ENCODE data around the gene AMZ1.
A peak's percentile ranks its signal among the peaks of the same experiment; 100 is the strongest.
"Not testable (repeated sequence)": the region's sequence is repeated elsewhere in the genome, so short reads cannot be mapped to it uniquely, and the experiment has no call there.

The AMZ1 gene

DNA sequence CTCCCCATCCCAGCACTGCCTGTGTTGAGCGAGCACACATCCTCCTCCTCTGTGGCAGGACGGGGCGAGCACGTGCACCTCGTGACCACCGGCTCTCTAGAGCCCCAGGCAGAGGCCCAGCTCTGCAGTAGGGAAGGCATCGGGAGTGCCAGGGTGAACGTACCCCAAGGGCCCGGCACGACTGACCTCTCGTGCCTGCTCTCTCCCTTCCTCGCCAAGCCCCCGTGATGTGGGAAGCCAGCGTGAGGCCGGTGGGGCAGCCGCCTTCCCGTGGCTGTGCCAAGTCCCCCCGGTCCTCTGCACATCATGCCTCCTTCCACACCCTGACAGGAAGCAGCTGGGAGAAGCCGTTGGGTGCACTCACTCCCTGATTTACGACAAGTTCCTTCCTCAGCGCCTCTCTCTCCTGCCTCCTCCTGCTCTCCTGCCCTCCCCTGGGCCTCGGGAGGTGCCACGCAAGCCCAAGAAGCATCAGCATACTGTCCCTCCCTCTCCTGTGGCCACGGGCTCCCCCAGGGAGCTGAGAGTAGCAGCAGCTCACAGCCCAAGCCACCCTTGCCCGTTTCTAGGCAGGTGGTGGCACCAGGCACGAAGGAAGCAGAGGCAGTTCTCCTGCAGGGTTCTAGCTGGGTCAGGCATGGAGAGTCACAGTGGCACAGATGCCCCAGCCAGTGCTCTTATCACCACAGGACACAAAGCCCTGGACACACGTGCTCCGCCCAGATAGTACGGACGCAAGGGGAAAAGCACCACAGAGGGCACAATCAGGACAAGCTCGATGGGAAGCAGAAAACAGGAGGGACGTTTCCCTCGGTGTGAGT is 47.0 kb downstream of the AMZ1 start:
- peak; percentile 98 for DNase-seq
- in situ Hi-C loops (cut with MboI; ENCODE audit: low pct_unique_long_range_greater_than_20kb, low sequenced_read_pairs), result no loop called here

DNA sequence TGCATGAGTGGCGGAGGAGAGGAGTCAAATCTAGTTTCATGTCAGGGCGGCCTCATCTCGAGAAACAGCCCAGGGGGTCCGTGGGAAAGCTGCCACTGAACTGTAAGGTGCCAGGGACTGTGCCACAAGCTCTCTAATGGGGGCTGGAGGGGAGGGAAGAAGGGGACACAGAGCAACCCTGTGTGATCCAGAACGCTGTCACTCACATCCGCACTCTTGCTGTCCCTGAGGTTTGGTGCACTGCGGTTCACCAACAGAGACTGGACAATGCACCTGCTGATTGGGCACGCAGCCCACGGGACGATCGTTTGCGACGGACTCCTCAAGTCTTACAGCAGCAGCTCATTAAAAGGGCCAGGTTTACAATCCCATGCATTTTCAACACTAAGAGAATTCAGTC is 47.7 kb downstream of the AMZ1 start:
- in situ Hi-C loops (cut with MboI; ENCODE audit: low pct_unique_long_range_greater_than_20kb, low sequenced_read_pairs), result no loop called here
- no peak for DNase-seq

DNA sequence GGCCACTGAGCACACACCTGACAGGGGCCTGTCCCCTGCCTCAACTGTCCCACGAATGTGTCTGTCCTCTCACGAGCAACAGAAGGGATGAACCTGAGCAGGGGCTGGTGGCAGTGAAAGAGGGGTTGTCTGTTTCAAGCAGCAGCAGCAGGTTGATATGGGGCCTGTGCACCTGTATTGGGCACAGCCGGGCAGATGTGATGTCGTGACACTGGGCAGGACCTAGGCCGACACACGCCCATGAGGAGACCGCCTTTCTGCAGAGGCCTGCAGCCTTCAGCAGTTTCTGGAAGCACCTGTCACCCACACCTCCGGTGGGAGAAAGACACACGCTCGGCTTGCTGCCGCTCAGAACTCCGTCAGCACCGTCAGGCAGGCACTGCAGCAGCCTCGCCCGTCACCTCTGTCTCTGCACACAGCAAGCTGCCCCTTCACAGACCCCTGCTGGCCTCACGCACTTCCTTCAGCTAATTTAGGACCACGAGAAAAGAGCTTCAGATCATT is 48.5 kb downstream of the AMZ1 start:
- no peak for DNase-seq
- in situ Hi-C loops (cut with MboI; ENCODE audit: low pct_unique_long_range_greater_than_20kb, low sequenced_read_pairs), result no loop called here

DNA sequence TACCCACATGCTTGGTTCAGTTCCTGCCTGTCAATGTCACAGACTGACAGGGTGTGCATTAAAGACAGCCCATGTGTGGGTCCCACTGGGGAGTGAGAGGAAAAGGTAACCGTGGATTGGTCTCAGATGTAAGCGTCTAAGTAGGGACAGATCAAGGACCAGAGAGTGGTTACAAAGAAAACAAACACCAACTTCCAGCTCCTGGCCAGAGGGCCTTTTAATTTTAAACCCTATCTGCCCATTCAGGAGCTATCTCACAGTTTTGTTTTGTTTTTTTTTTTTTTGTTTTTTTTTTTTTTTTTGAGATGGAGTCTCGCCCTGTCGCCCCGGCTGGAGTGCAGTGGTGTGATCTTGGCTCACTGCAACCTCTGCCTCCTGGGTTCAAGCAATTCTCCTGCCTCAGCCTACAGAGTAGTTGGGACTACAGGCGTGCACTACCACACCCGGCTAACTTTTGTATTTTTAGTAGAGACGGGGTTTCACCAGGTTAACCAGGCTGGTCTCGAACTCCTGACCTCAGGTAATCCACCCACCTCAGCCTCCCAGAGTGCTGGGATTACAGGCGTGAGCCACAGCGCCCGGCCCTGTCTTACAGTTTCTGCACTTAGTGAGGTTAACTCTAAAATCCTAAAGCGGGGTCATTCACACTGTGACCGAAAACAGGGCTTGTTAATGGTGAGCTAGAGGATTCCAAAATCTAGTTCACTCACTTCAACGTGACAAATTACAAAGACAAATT is 49.2 kb downstream of the AMZ1 start:
- in situ Hi-C loops (cut with MboI; ENCODE audit: low pct_unique_long_range_greater_than_20kb, low sequenced_read_pairs); DNase-seq: not testable (repeated sequence)

DNA sequence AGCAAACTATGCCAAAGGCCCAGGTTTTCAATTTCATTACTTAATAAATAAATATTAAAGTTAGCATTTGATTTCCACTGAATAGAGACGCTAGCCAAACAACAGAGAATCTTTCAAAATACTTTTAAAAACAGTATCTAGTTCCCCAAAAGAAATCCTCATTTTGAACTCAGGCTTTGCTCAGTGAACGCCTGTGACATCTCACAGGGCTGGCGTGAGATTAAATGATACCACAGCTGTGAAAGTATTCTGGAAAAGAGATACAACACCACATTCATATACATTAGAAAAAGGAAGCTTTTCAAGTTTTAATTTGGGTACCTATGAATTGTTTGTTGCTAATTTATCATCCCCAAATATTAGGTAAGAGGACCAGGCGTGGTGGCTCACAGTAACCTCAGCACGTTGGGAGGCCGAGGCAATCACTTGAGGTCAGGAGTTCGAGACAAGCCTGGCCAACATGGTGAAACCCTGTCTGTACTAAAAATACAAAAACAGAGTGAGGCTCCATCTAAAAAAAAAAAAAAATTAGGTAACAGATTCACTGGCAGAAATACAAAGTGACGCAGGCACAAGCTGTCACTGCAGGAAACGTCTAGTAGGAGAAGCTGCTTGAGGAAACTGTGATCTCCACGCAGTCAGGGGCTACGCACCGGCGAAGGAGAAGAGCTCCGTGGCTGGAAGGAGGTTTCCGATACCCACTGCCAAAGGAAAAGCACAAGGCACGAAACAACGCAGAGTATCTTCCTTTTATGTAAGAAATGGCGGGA is 50.0 kb downstream of the AMZ1 start:
- in situ Hi-C loops (cut with MboI; ENCODE audit: low pct_unique_long_range_greater_than_20kb, low sequenced_read_pairs), result no loop called here
- no peak for DNase-seq

DNA sequence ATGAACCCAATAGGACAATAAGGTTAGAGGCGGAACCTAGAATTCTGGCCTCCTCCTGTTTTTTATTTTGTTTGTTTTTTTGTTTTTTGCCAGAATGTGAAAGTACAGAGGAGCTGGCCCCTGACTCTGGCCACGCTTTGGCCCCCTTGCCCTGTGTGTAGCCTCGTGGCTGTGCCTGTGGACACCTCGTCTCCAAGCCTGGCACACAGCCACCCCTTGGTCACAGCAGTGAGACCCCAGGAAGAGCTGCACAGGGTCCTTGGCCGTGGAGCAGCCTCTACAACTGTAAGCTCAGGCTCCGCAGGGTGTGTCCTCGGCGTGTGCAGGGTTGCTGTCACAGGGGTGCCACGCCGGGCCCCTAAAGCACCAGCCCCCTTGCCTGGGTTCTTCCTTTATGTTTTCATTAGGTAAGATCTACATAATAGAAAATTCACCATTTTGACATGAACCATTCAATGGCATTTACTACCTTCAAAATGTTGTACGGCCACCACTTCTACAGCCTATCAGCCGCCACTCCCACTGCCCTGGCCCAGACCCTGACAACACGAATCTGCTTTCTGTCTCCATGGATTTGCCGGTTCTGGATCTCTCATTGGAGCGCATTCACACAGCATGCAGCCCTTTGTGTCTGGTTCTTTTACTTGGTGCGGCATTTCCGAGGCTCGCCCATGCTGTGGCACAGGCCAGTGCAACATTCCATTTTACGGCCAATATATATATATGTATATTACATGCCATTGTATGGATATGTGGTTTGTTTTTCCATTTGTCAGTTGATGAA is 51.0 kb downstream of the AMZ1 start:
- in situ Hi-C loops (cut with MboI; ENCODE audit: low pct_unique_long_range_greater_than_20kb, low sequenced_read_pairs), result no loop called here

DNA sequence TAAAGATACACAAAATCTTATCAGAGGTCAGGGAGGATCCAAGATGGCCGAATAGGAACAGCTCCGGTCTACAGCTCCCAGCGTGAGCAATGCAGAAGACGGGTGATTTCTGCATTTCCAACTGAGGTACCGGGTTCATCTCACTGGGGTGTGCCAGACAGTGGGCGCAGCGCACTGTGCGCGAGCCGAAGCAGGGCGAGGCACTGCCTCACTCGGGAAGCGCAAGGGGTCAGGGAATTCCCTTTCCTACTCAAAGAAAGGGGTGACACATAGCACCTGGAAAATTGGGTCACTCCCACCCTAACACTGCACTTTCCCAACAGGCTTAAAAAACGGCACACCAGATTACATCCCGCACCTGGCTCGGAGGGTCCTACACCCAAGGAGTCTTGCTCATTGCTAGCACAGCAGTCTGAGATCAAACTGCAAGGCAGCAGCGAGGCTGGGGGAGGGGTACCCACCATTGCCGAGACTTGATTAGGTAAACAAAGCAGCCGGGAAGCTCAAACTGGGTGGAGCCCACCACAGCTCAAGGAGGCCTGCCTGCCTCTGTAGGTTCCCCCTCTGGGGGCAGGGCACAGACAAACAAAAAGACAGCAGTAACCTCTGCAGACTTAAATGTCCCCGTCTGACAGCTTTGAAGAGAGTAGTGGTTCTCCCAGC is 55.7 kb downstream of the AMZ1 start:
- DNase-seq; in situ Hi-C loops (cut with MboI; ENCODE audit: low pct_unique_long_range_greater_than_20kb, low sequenced_read_pairs): not testable (repeated sequence)

More for the DNA sequence above, 51.0 kb downstream of the AMZ1 start:
- DNase-seq, result no peak

DNA sequence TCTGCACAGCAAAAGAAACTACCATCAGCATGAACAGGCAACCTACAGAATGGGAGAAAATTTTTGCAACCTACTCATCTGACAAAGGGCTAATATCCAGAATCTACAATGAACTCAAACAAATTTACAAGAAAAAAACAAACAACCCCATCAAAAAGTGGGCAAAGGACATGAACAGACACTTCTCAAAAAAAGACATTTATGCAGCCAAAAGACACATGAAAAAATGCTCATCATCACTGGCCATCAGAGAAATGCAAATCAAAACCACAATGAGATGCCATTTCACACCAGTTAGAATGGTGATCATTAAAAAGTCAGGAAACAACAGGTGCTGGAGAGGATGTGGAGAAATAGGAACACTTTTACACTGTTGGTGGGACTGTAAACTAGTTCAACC is 60.7 kb downstream of the AMZ1 start:
- DNase-seq; in situ Hi-C loops (cut with MboI; ENCODE audit: low pct_unique_long_range_greater_than_20kb, low sequenced_read_pairs): not testable (repeated sequence)

DNA sequence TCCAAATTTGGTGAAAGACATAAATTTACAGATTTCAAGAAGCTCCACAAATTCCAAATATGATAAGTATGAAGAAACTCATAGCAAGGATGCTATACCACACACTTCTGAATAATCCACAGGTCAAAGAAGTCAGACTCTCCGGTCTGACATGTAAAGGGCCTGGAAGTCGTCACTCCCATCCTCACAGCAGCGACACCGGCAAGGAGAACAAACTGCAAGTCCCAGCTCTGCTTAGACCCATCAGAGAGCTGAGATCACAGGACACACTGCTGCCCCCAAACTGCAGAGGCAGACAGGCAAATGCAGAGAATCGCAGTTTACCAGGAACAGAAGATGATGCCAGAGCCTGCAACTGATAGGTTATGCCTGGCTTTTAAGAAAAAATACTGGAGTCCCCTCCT is 62.0 kb downstream of the AMZ1 start:
- in situ Hi-C loops (cut with MboI; ENCODE audit: low pct_unique_long_range_greater_than_20kb, low sequenced_read_pairs), result no loop called here
- no peak for DNase-seq

DNA sequence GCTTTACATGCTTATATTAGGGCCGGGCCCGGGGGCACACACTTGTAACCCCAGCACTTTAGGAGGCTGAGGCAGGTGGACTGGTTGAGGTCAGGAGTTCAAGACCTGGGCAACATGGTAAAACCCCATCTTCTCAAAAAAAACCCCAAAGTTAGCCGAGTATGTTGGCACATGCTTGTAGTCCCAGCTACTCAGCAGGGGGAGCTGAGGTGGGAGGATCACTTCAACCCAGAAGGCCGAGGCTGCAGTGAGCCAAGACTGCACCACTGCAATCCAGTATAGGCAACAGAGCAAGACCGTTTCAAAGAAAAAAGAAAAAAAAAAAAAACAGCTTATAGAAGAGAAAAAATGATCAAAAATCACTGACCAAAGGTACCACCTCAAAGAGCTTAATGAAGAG is 63.1 kb downstream of the AMZ1 start:
- no peak for DNase-seq
- in situ Hi-C loops (cut with MboI; ENCODE audit: low pct_unique_long_range_greater_than_20kb, low sequenced_read_pairs), result no loop called here

DNA sequence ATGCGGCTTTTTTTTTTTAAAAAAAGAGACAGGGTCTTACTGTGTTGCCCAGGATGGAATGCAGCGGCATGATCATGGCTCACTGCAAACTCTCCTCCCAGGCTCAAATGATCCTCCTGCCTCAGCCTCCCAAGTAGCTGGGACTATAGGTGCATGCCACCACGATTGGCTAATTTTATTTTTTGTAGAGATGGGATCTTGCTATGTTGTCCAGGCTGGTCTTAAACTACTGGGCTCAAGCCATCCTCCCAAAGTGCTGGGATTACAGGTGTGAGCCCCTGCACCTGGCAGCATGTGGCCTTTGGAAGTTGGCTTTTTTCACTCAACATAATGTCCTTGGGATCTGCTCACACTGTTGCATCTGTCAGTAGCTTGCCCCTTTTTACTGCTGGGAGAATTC is 65.1 kb downstream of the AMZ1 start:
- DNase-seq, result no peak

DNA sequence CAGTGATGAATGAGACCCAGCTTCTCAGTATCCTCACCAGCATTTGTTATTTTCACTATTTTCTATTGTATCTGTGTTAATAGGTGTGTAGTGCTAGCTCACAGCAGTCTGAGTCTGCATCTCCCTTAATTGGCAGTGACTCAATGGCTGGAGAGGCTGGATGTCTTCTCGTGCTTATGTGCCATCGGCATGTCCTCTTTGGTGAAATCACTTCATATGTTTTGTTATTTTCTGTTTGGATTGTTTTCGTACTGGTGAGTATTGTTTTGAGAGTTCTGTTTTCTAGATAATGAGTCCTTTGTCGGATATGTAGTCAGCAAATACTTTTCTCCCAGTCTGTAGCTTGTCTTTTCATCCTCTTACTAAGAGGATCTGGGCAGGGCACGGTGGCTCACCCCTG is 66.1 kb downstream of the AMZ1 start:
- no peak for DNase-seq
- in situ Hi-C loops (cut with MboI; ENCODE audit: low pct_unique_long_range_greater_than_20kb, low sequenced_read_pairs), result no loop called here

More for the DNA sequence above, 65.1 kb downstream of the AMZ1 start:
- in situ Hi-C loops (cut with MboI; ENCODE audit: low pct_unique_long_range_greater_than_20kb, low sequenced_read_pairs), result no loop called here

DNA sequence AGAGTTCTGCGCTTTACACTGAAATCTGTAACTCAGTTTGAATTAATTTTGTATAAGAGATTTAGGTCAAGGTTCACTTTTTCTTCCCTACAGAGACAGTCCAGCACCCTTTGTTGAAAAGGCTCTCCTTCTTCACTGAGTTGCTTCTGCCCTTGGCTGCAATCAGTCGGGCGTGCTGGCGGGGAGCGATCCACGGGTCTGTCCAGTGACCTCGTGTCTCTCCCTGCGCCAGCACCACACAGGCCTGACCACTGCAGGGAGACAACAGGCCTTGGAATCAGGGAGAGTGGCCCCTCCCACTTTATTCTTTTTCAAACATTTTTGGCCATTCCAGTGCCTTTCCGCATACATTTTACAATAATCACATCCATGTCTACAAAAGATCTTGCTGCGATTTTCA is 66.9 kb downstream of the AMZ1 start:
- in situ Hi-C loops (cut with MboI; ENCODE audit: low pct_unique_long_range_greater_than_20kb, low sequenced_read_pairs), result no loop called here
- no peak for DNase-seq

DNA sequence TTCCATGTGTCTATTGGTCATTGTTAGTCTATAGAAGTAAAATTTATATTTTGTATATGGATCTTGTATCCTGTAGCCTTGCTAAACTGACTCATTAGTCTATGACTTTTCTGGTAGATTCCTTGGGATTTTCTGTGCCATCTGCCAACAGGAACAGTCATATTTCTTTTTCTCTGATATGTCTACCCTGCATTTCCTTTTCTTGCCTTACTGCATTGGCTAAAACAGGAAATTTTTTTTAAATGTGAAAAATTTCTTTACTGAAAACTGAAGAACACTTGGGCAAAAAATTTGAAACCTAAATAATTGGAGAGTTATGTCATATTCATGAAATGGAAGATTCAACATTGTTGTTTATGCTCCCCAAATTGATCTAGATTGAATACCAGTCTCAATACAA is 67.5 kb downstream of the AMZ1 start:
- in situ Hi-C loops (cut with MboI; ENCODE audit: low pct_unique_long_range_greater_than_20kb, low sequenced_read_pairs), result no loop called here
- no peak for DNase-seq

DNA sequence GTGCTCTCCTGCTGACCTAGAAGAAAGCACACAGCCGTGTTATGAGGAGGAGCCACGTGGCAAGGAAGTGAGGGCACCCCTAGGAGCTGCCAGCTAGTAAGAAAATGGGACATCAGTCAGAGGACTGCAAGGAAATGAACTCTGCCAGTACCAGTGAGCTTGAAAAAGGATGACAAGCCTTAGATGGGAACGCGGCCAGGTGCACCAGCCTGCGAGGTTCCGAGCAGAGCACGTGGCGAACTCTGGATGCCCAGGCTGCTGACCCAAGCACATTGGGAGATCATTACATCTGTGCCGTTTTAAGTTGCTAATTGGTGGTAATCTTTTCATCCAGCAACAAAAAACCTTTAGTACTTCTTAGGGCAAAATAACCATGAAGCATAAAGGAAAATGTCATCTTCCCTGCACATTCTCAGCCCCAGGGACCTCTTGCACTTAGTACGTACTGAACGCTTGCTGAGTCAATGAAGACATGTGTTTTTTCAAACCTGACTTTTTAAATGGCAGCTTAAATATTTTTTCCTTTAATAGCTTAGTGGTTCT is 69.4 kb downstream of the AMZ1 start:
- in situ Hi-C loops (cut with MboI; ENCODE audit: low pct_unique_long_range_greater_than_20kb, low sequenced_read_pairs), result no loop called here
- DNase-seq, result no peak

DNA sequence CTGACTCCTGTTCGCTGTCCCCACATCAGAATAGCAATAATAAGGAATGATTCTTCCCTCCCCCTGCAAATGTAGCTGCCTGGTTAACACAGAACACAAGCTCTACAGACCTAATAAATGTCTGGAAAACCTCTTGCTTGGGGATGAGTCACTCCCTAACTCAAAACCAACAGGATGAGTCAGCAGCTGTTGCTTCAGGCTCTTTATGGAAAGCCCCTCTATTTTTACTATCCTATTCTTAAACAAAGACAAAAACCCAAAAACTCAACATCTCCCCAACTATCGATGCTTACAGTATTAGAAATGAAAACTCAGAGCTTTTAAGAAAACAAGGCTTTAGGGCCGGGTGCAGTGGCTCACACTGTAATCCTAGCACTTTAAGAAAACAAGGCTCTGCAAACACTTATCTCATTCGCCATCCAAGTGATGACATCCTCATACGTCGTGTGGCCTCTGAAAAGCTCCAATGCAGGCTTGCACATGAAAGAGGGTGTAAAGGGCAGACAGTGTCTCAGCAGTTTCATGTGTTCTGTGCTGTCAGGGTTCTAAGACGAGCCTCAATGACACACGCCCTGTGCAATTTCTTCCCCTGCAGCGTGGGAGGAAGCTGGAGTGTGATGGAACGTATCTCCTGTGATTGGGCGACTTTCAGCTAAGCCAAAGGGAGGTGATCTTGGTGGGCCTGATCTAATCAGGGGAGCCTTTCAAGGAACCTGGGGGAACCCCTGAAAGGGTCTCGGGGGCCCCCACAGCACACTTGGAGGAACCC is 70.1 kb downstream of the AMZ1 start:
- DNase-seq, result peak; percentile 83
- in situ Hi-C loops (cut with MboI; ENCODE audit: low pct_unique_long_range_greater_than_20kb, low sequenced_read_pairs), result no loop called here
